CD14-positive monocyte (primary cell): ENCODE data around the gene AKR7A3. TPM values are rescaled to one million over a fixed set of nuclear protein-coding genes. Genes with fewer than 3 reads are reported as not detected.

Experiments used
- DNase-seq, 3 donors: peaks; one replicate each; pipeline ENCODE4 v3.0.0-alpha.2; 2011 to 2022
- H2AFZ ChIP-seq: 2 replicates; pipeline ENCODE4 v1.6.0; 2012; ENCODE audit warnings: mild to moderate bottlenecking, low read depth, low read length, inconsistent platforms; ENCODE audit not compliant: insufficient read depth, poor library complexity, severe bottlenecking
- H3K27ac ChIP-seq, 2 donors: 1 replicate in 1 of 2; 2 replicates in 1 of 2; pipeline ENCODE4 v1.5.1; 2012 to 2013; ENCODE audit warnings: low read length in 2 of 2, control low read depth in 1 of 2, inconsistent platforms in 1 of 2, low read depth in 1 of 2, mild to moderate bottlenecking in 1 of 2
- H3K27me3 ChIP-seq, 2 donors: one replicate each; pipeline versions ENCODE4 v1.6.0 to v1.6.1; 2011 to 2013; ENCODE audit warnings: low read length in 2 of 2; ENCODE audit not compliant: control insufficient read depth in 2 of 2, insufficient read depth in 2 of 2
- H3K36me3 ChIP-seq, 2 donors: replicated peaks in 1 of 2; 1 replicate in 1 of 2; 2 replicates in 1 of 2; pipeline versions ENCODE4 v1.5.1 to v1.6.1; 2012 to 2013; ENCODE audit warnings: low read length in 2 of 2, control low read depth in 1 of 2, inconsistent platforms in 1 of 2, mild to moderate bottlenecking in 1 of 2; ENCODE audit not compliant: insufficient read depth in 2 of 2, control insufficient read depth in 1 of 2
- H3K4me1 ChIP-seq, 2 donors: 1 replicate in 1 of 2; 2 replicates in 1 of 2; pipeline versions ENCODE4 v1.5.1 to v1.6.1; 2012 to 2013; ENCODE audit warnings: low read length in 2 of 2, control low read depth in 1 of 2, inconsistent platforms in 1 of 2, mild to moderate bottlenecking in 1 of 2, moderate library complexity in 1 of 2; ENCODE audit not compliant: insufficient read depth in 2 of 2, control insufficient read depth in 1 of 2
- H3K4me2 ChIP-seq: replicated peaks from 2 replicates; pipeline ENCODE3; 2012; ENCODE audit warnings: low read length, moderate library complexity, mild to moderate bottlenecking; ENCODE audit not compliant: poor library complexity, severe bottlenecking; ENCODE audit errors: extremely low read depth
- H3K4me3 ChIP-seq, 3 experiments: fragments of 200-600 bp in 1 of 3; sonication (generic) in 1 of 3; replicated peaks in 1 of 3; 1 replicate in 2 of 3; 2 replicates in 1 of 3; pipeline ENCODE4 v1.5.1; 2011 to 2013; ENCODE audit warnings: low read length in 3 of 3, mild to moderate bottlenecking in 3 of 3, control low read depth in 2 of 3, low read depth in 2 of 3, inconsistent platforms in 1 of 3, moderate library complexity in 1 of 3
- H3K79me2 ChIP-seq: 2 replicates; pipeline ENCODE4 v1.6.0; 2012; ENCODE audit warnings: mild to moderate bottlenecking, control low read depth, inconsistent platforms, low read length, moderate library complexity; ENCODE audit not compliant: insufficient read depth
- H3K9ac ChIP-seq: 2 replicates; pipeline ENCODE4 v1.6.0; 2017; ENCODE audit warnings: low read length, mild to moderate bottlenecking; ENCODE audit not compliant: insufficient read depth, poor library complexity, severe bottlenecking
- H3K9me3 ChIP-seq, 2 donors: replicated peaks in 1 of 2; 1 replicate in 1 of 2; 2 replicates in 1 of 2; pipeline versions ENCODE4 v1.5.1 to v1.6.1; 2012 to 2013; ENCODE audit warnings: low read length in 2 of 2, control low read depth in 1 of 2; ENCODE audit not compliant: control insufficient read depth in 1 of 2, insufficient read depth in 1 of 2
- H4K20me1 ChIP-seq: 2 replicates; pipeline ENCODE4 v1.6.0; 2012; ENCODE audit warnings: mild to moderate bottlenecking, low read length, control low read depth, moderate library complexity; ENCODE audit not compliant: insufficient read depth
- H3K27ac Mint-ChIP-seq, 7 donors: one replicate each; pipeline ENCODE4 v1.8.0; 2020; ENCODE audit warnings: mild to moderate bottlenecking in 7 of 7, mixed read lengths in 7 of 7, moderate library complexity in 6 of 7, inconsistent platforms in 2 of 7
- H3K27me3 Mint-ChIP-seq, 3 donors: one replicate each; pipeline ENCODE4 v1.8.0; 2021 to 2022; ENCODE audit warnings: low read depth in 3 of 3, mild to moderate bottlenecking in 3 of 3, mixed read lengths in 3 of 3, moderate library complexity in 3 of 3, inconsistent platforms in 1 of 3
- H3K36me3 Mint-ChIP-seq, 2 donors: one replicate each; pipeline ENCODE4 v1.8.0; 2020; ENCODE audit warnings: mixed read lengths in 2 of 2, inconsistent platforms in 1 of 2, mild to moderate bottlenecking in 1 of 2
- H3K4me1 Mint-ChIP-seq: one replicate; pipeline ENCODE4 v1.8.0; 2020; ENCODE audit warnings: mild to moderate bottlenecking, mixed read lengths
- H3K4me3 Mint-ChIP-seq, 2 donors: one replicate each; pipeline ENCODE4 v1.8.0; 2020; ENCODE audit warnings: mild to moderate bottlenecking in 2 of 2, mixed read lengths in 2 of 2, moderate library complexity in 1 of 2
- H3K9me3 Mint-ChIP-seq, 7 donors: one replicate each; pipeline ENCODE4 v1.8.0; 2020 to 2022; ENCODE audit warnings: mixed read lengths in 7 of 7, mild to moderate bottlenecking in 6 of 7, moderate library complexity in 6 of 7, inconsistent platforms in 2 of 7
- CTCF ChIP-seq: fragments of 200-600 bp; IDR thresholded peaks from one replicate; pipeline ENCODE4 v1.8.0; 2022; ENCODE audit warnings: antibody characterized with exemption, mild to moderate bottlenecking
- WGBS: methylation state at CpG from one replicate; pipeline ENCODE4 v1.1.5; 2013; ENCODE audit warnings: missing lambda C conversion rate; ENCODE audit not compliant: insufficient coverage; 5-methylcytosine and 5-hydroxymethylcytosine counted together
- intact Hi-C, 2 donors: fragments of 100-400 bp; cut with micrococcal nuclease; formaldehyde crosslinking; loops; one replicate each; pipeline versions ENCODE4 v1.15.0 to v1.15.1; 2023
- polyA plus RNA-seq, 3 donors: library from polyadenylated mRNA; depleted of rRNA in 1 of 3; unstranded in 2 of 3; stranded (reverse) in 1 of 3; fragments of 300-500 nt in 2 of 3; fragments of >200 nt in 1 of 3; fragmentation: Illumina TruSeq in 2 of 3; gene quantifications; 1 replicate in 2 of 3; 2 replicates in 1 of 3; pipeline ENCODE4 v1.2.3, GENCODE V29; 2012 to 2021

AKR7A3 gene
- polyA plus RNA-seq, 3 donors = 0.15 to 0.56 TPM; not detected in 1

DNA sequence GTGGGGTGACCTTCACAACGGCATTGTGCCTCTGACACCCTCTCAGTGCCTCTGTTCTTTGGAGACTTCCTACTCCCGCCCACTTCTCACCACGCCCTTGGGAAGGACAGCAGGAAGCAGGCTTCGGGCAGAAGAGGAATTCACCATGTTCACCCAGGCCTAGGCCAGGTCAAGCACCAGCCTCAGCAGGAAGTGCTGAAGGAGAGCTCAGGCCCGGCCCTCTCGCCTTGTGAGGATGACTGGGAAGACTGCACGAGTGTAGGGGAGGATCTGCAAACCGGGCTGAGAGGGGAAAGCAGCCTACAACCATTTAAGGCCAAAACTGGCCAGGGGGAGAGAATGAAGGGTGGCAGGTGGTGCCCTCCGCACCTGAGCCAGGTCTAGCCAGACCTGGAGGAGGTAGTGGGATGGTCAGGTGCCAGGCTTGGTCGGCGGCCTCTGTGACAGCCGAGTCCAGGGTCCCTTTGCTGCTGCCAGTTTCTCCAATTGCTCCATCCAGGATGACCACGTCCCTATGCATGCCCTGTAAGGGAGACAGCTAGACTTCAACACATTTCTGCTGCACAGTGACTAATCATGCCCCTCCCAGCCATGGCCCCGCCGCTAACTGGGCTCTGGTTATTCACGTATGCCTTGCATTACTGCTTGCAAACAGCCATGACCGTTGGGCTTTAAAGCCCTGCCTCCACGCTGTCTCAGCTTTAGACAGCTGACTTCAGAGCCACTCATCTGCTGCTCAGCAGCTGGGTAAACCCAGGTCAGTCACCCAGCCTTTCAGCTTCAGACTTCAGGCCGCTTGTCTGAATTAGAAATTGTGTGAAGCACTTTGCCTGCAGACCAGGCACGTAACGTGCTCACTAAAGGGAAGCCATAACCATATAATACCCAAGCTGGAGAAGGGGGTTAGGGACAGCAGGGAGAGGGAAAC is 28.1 kb downstream of the AKR7A3 start:
- no peaks in the 10 kb centered on the region for H3K9me3 Mint-ChIP-seq
- no peak for TF ChIP-seq CTCF
- WGBS = 87% methylated on average over 13 of the region's 21 CpGs
- peak overlapping the region in 2 of 7 donors; percentile 6 to 49 for H3K27ac Mint-ChIP-seq
- no peak overlapping the region for H3K4me3 Mint-ChIP-seq
- no peaks in the 10 kb centered on the region for H4K20me1 ChIP-seq
- no peak for DNase-seq
- intact Hi-C loops = no loop called here
- H3K79me2 ChIP-seq = no peaks in the 10 kb centered on the region
- H3K9me3 ChIP-seq = no peaks in the 10 kb centered on the region
- H2AFZ ChIP-seq = no peak overlapping the region
- no peak overlapping the region for H3K4me3 ChIP-seq
- H3K4me1 Mint-ChIP-seq = no peaks in the 10 kb centered on the region
- peaks cover 42 to 52% of the 10 kb centered on the region in 2 donors for H3K36me3 Mint-ChIP-seq
- no peak overlapping the region for H3K4me2 ChIP-seq
- H3K36me3 ChIP-seq = peaks cover 48 to 56% of the 10 kb centered on the region in 2 donors
- H3K27me3 ChIP-seq = no peaks in the 10 kb centered on the region
- no peak overlapping the region for H3K9ac ChIP-seq
- H3K27ac ChIP-seq = no peak overlapping the region
- peaks cover 0 to 2% (median 0%) of the 10 kb centered on the region in 3 donors for H3K27me3 Mint-ChIP-seq
- H3K4me1 ChIP-seq = no peaks in the 10 kb centered on the region

- Mint-ChIP-seq H3K27me3 (peaks cover 0 to 2% (median 0%) of the 10 kb centered on the region in 3 donors), H3K4me1 (peaks cover 4% of the 10 kb centered on the region), H3K27ac (peak overlapping the region in 1 of 7 donors; percentile 15), H3K36me3 (peaks cover 48 to 61% of the 10 kb centered on the region in 2 donors), H3K9me3 (no peaks in the 10 kb centered on the region), H3K4me3 (no peak overlapping the region)
- no peaks in the 10 kb centered on the region for H3K27me3 ChIP-seq
- no peaks in the 10 kb centered on the region for H3K9me3 ChIP-seq
- no peak overlapping the region for H3K4me2 ChIP-seq
- no peak overlapping the region for H2AFZ ChIP-seq
- intact Hi-C loops = no loop called here
- peaks cover 14% of the 10 kb centered on the region for H3K79me2 ChIP-seq
- H4K20me1 ChIP-seq = no peaks in the 10 kb centered on the region
- H3K36me3 ChIP-seq = peaks cover 48 to 65% of the 10 kb centered on the region in 2 donors
- no peak overlapping the region for H3K27ac ChIP-seq
- no peak for TF ChIP-seq CTCF
- no peak overlapping the region for H3K4me3 ChIP-seq
- H3K4me1 ChIP-seq = peaks cover 0 to 2% of the 10 kb centered on the region in 2 donors
- no peak overlapping the region for H3K9ac ChIP-seq
- no peak for DNase-seq
- 95% methylated on average over 10 of the region's 10 CpGs for WGBS
Observed at GRCh38 chr1:19258353-19258752, 30.2 kb downstream of the AKR7A3 start.
